ENCODE results near the gene P2RY2.

The P2RY2 gene

GRCh38 chr11:73223998-73224730 is 6.1 kb downstream of the P2RY2 start:
- no peak for ATAC-seq
- TF ChIP-seq ZC3H10 (CRISPR knock-in tag; IDR thresholded peaks at IDR 0.05) (no peak), PATZ1 (CRISPR knock-in tag; IDR thresholded peaks at IDR 0.05; ENCODE audit: borderline replicate concordance) (no peak), CSDC2 (CRISPR knock-in tag; IDR thresholded peaks at IDR 0.05) (no peak), TSHZ2 (CRISPR knock-in tag; IDR thresholded peaks at IDR 0.05) (no peak), ZNF8 (CRISPR knock-in tag; IDR thresholded peaks at IDR 0.05) (no peak), ZNF70 (CRISPR knock-in tag; IDR thresholded peaks at IDR 0.05) (no peak), ZFP3 (CRISPR knock-in tag; IDR thresholded peaks at IDR 0.05) (no peak), TCF4 (CRISPR knock-in tag; IDR thresholded peaks at IDR 0.05; ENCODE audit: borderline replicate concordance) (no peak), ESRRG (CRISPR knock-in tag; IDR thresholded peaks at IDR 0.05) (no peak), ISL1 (CRISPR knock-in tag; IDR thresholded peaks at IDR 0.05) (no peak), SNAI2 (CRISPR knock-in tag; IDR thresholded peaks at IDR 0.05) (no peak)

- no peak for TF ChIP-seq TCF4 (CRISPR knock-in tag; IDR thresholded peaks at IDR 0.05; ENCODE audit: borderline replicate concordance)
- no peak for TF ChIP-seq ZNF8 (CRISPR knock-in tag; IDR thresholded peaks at IDR 0.05)
- no peak for TF ChIP-seq ZNF565 (CRISPR knock-in tag; conservative IDR thresholded peaks at IDR 0.05; ENCODE audit: low read depth)
- TF ChIP-seq ISL1 (CRISPR knock-in tag; IDR thresholded peaks at IDR 0.05) = no peak
- no peak for TF ChIP-seq TOX (CRISPR knock-in tag; IDR thresholded peaks at IDR 0.05; ENCODE audit: borderline replicate concordance)
- TF ChIP-seq SNAI2 (CRISPR knock-in tag; IDR thresholded peaks at IDR 0.05) = no peak
- TF ChIP-seq ARNTL (CRISPR knock-in tag; IDR thresholded peaks at IDR 0.05; ENCODE audit: borderline replicate concordance, low read depth) = no peak
- no peak for ATAC-seq
These were observed 7.1 kb downstream of the P2RY2 start for GRCh38 chr11:73225001-73225686.

GRCh38 chr11:73225851-73226250 is 7.8 kb downstream of the P2RY2 start:
- TF ChIP-seq TCF4 (CRISPR knock-in tag; IDR thresholded peaks at IDR 0.05; ENCODE audit: borderline replicate concordance) = no peak
- TF ChIP-seq TSHZ2 (CRISPR knock-in tag; IDR thresholded peaks at IDR 0.05) = no peak
- no peak for ATAC-seq

- ATAC-seq = no peak
- TF ChIP-seq ZFP30 (CRISPR knock-in tag; IDR thresholded peaks at IDR 0.05) (no peak), POU6F1 (CRISPR knock-in tag; IDR thresholded peaks at IDR 0.05; ENCODE audit: borderline replicate concordance, low read depth) (no peak), ZNF565 (CRISPR knock-in tag; conservative IDR thresholded peaks at IDR 0.05; ENCODE audit: low read depth) (no peak), TSHZ2 (CRISPR knock-in tag; IDR thresholded peaks at IDR 0.05) (no peak), GLIS3 (CRISPR knock-in tag; IDR thresholded peaks at IDR 0.05) (no peak), TCF4 (CRISPR knock-in tag; IDR thresholded peaks at IDR 0.05; ENCODE audit: borderline replicate concordance) (no peak), ISL1 (CRISPR knock-in tag; IDR thresholded peaks at IDR 0.05) (no peak), ZNF70 (CRISPR knock-in tag; IDR thresholded peaks at IDR 0.05) (no peak), CSDC2 (CRISPR knock-in tag; IDR thresholded peaks at IDR 0.05) (no peak), PPARA (CRISPR knock-in tag; IDR thresholded peaks at IDR 0.05; ENCODE audit: borderline replicate concordance) (no peak), CSRNP3 (CRISPR knock-in tag; IDR thresholded peaks at IDR 0.05) (no peak)
These were observed 8.4 kb downstream of the P2RY2 start for GRCh38 chr11:73226297-73227006.
